Measurements from ENCODE around the gene ERCC1.
A peak's percentile ranks its signal among the peaks of the same experiment; 100 is the strongest.

Gene ERCC1

DNA sequence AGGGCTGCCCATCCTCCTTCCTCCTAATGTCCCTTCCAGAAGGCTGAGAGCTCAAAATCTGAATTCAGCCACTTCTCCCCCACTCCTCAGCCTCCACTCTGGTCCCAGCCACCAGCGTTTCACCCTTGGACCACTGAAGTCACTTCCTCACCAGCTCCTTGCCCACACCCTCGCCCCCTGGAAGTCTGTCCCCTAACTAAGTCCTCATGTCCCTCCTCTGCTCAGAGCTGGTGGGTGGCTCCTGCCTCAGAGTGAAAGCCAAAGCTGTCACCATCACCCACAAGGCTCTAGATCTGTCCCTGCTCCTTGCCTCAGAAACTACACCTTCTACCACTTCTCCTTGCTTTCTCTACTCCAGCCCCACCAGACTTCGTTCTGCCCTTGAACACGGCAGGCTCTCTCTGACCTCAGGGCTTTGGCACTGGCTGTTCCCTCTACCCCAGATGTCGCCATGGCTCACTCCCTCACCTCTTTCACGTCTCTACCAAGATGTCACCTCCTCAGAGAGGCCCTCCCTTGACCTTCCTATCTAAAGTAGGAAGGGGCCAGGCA lies 1.7 kb downstream of the ERCC1 start:
- TF ChIP-seq, protein P1, sequence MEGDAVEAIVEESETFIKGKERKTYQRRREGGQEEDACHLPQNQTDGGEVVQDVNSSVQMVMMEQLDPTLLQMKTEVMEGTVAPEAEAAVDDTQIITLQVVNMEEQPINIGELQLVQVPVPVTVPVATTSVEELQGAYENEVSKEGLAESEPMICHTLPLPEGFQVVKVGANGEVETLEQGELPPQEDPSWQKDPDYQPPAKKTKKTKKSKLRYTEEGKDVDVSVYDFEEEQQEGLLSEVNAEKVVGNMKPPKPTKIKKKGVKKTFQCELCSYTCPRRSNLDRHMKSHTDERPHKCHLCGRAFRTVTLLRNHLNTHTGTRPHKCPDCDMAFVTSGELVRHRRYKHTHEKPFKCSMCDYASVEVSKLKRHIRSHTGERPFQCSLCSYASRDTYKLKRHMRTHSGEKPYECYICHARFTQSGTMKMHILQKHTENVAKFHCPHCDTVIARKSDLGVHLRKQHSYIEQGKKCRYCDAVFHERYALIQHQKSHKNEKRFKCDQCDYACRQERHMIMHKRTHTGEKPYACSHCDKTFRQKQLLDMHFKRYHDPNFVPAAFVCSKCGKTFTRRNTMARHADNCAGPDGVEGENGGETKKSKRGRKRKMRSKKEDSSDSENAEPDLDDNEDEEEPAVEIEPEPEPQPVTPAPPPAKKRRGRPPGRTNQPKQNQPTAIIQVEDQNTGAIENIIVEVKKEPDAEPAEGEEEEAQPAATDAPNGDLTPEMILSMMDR (IDR thresholded peaks at IDR 0.05; ENCODE audit: low read depth, low read length, poor library complexity, severe bottlenecking), result no peak
- TF ChIP-seq EZH2phosphoT487 (IDR thresholded peaks at IDR 0.05; ENCODE audit: borderline replicate concordance, low read length), result no peak
- H3K4me3 ChIP-seq (ENCODE audit: low read length), result no peak overlapping the region
- no peak overlapping the region for H3K27ac ChIP-seq (ENCODE audit: low read depth, low read length)
- no peaks in the 10 kb centered on the region for H3K9me2 ChIP-seq (replicated peaks; ENCODE audit: control insufficient read depth, low read length)
- H3K36me3 ChIP-seq (ENCODE audit: control insufficient read depth, low read length), result peaks cover 18% of the 10 kb centered on the region
- H3K4me1 ChIP-seq (ENCODE audit: control insufficient read depth, low read length), result peaks cover 67% of the 10 kb centered on the region
- H4K20me1 ChIP-seq (ENCODE audit: control insufficient read depth, insufficient read depth, low read depth, low read length), result no peaks in the 10 kb centered on the region
- peak overlapping the region; percentile 35; the same call in 1 of the 2 replicates for H3K4me2 ChIP-seq (ENCODE audit: low read length)
- H3K9me3 ChIP-seq (ENCODE audit: control insufficient read depth, insufficient read depth, low read length), result no peaks in the 10 kb centered on the region
- no peaks in the 10 kb centered on the region for H3K27me3 ChIP-seq (ENCODE audit: control insufficient read depth, low read length)
- H3F3A ChIP-seq (ENCODE audit: control insufficient read depth, insufficient read depth), result peaks cover 20% of the 10 kb centered on the region
- peaks cover 16% of the 10 kb centered on the region for H3K79me2 ChIP-seq (ENCODE audit: control insufficient read depth, low read length)

- Histone ChIP-seq H3K4me1 (ENCODE audit: control insufficient read depth, low read length) (peaks cover 63% of the 10 kb centered on the region), H3F3A (ENCODE audit: control insufficient read depth, insufficient read depth) (peaks cover 20% of the 10 kb centered on the region), H3K27me3 (ENCODE audit: control insufficient read depth, low read length) (no peaks in the 10 kb centered on the region), H3K4me3 (ENCODE audit: low read length) (no peak overlapping the region), H3K27ac (ENCODE audit: low read depth, low read length) (0 out of 2 replicates have a peak overlapping the region, but pooled peaks have one; percentile 17), H3K9me3 (ENCODE audit: control insufficient read depth, insufficient read depth, low read length) (no peaks in the 10 kb centered on the region), H4K20me1 (ENCODE audit: control insufficient read depth, insufficient read depth, low read depth, low read length) (no peaks in the 10 kb centered on the region), H3K9me2 (replicated peaks; ENCODE audit: control insufficient read depth, low read length) (no peaks in the 10 kb centered on the region), H3K36me3 (ENCODE audit: control insufficient read depth, low read length) (peaks cover 18% of the 10 kb centered on the region), H3K79me2 (ENCODE audit: control insufficient read depth, low read length) (peaks cover 16% of the 10 kb centered on the region), H3K4me2 (ENCODE audit: low read length) (peak overlapping the region; percentile 89)
- TF ChIP-seq, protein P1 (IDR thresholded peaks at IDR 0.05; ENCODE audit: low read depth, low read length, poor library complexity, severe bottlenecking), result no peak
- TF ChIP-seq EZH2phosphoT487 (IDR thresholded peaks at IDR 0.05; ENCODE audit: borderline replicate concordance, low read length), result no peak
Observed at GRCh38 chr19:45420871-45421270, 2.8 kb downstream of the ERCC1 start.

- peaks cover 18% of the 10 kb centered on the region for H3K36me3 ChIP-seq (ENCODE audit: control insufficient read depth, low read length)
- H3K4me2 ChIP-seq (ENCODE audit: low read length), result peak overlapping the region; percentile 89
- H3K27me3 ChIP-seq (ENCODE audit: control insufficient read depth, low read length), result no peaks in the 10 kb centered on the region
- H3K9me3 ChIP-seq (ENCODE audit: control insufficient read depth, insufficient read depth, low read length), result no peaks in the 10 kb centered on the region
- peak overlapping the region; percentile 67 for H3K4me3 ChIP-seq (ENCODE audit: low read length)
- peaks cover 15% of the 10 kb centered on the region for H3F3A ChIP-seq (ENCODE audit: control insufficient read depth, insufficient read depth)
- H4K20me1 ChIP-seq (ENCODE audit: control insufficient read depth, insufficient read depth, low read depth, low read length), result no peaks in the 10 kb centered on the region
- H3K27ac ChIP-seq (ENCODE audit: low read depth, low read length), result peak overlapping the region; percentile 72
- TF ChIP-seq, protein P1 (IDR thresholded peaks at IDR 0.05; ENCODE audit: low read depth, low read length, poor library complexity, severe bottlenecking), result no peak
- TF ChIP-seq EZH2phosphoT487 (IDR thresholded peaks at IDR 0.05; ENCODE audit: borderline replicate concordance, low read length), result no peak
- no peaks in the 10 kb centered on the region for H3K9me2 ChIP-seq (replicated peaks; ENCODE audit: control insufficient read depth, low read length)
- H3K79me2 ChIP-seq (ENCODE audit: control insufficient read depth, low read length), result peaks cover 16% of the 10 kb centered on the region
- peaks cover 58% of the 10 kb centered on the region for H3K4me1 ChIP-seq (ENCODE audit: control insufficient read depth, low read length)
Observed at GRCh38 chr19:45420356-45420755, 3.4 kb downstream of the ERCC1 start.

Measured in DOHH2 (cell line).